Skeletal muscle tissue (tissue), 4 donors: Measurements from ENCODE around the gene CHMP3. TPM values are rescaled to one million over a fixed set of nuclear protein-coding genes. Genes with fewer than 3 reads are reported as not detected.

Experiments
- H3K27ac ChIP-seq: one replicate; pipeline ENCODE4 v1.7.0; 2013; ENCODE audit warnings: mild to moderate bottlenecking, low read depth, low read length, inconsistent platforms
- H3K27me3 ChIP-seq, 3 donors: one replicate each; pipeline ENCODE4 v1.7.0; 2013; ENCODE audit warnings: low read length in 3 of 3; ENCODE audit not compliant: control insufficient read depth in 3 of 3, insufficient read depth in 3 of 3
- H3K36me3 ChIP-seq, 3 donors: one replicate each; pipeline ENCODE4 v1.7.0; 2013; ENCODE audit warnings: low read length in 3 of 3; ENCODE audit not compliant: control insufficient read depth in 3 of 3, insufficient read depth in 3 of 3
- H3K4me1 ChIP-seq, 3 donors: one replicate each; pipeline ENCODE4 v1.7.0; 2013; ENCODE audit warnings: low read length in 3 of 3, mild to moderate bottlenecking in 3 of 3; ENCODE audit not compliant: control insufficient read depth in 3 of 3, insufficient read depth in 3 of 3
- H3K4me3 ChIP-seq, 3 donors: one replicate each; pipeline ENCODE4 v1.7.0; 2013; ENCODE audit warnings: low read length in 3 of 3
- H3K9ac ChIP-seq, 3 donors: one replicate each; pipeline ENCODE4 v1.7.0; 2013; ENCODE audit warnings: low read length in 3 of 3, mild to moderate bottlenecking in 3 of 3, moderate library complexity in 2 of 3, low read depth in 1 of 3
- H3K9me3 ChIP-seq, 3 donors: one replicate each; pipeline ENCODE4 v1.7.0; 2013; ENCODE audit warnings: low read length in 3 of 3; ENCODE audit not compliant: control insufficient read depth in 3 of 3
- total RNA-seq: library from RNA; depleted of rRNA; stranded (reverse); fragments of >200 nt; gene quantifications from one replicate; pipeline ENCODE4 v1.2.3, GENCODE V29; 2014
- donor health status: Osteomylitis.

CHMP3 gene
- total RNA-seq, 1 donor from 2014 or later = 42.8 TPM

- Histone ChIP-seq H3K4me1 (peaks cover 11 to 29% (median 23%) of the 10 kb centered on the region in 3 donors), H3K4me3 (no peak overlapping the region), H3K9me3 (no peaks in the 10 kb centered on the region), H3K27me3 (no peaks in the 10 kb centered on the region), H3K27ac (peak overlapping the region; percentile 36), H3K36me3 (peaks cover 8 to 42% (median 40%) of the 10 kb centered on the region in 3 donors), H3K9ac (no peak overlapping the region)
Measured at GRCh38 chr2:86492048-86492453, 71.2 kb downstream of the CHMP3 start.

- Histone ChIP-seq H3K36me3 (peaks cover 11 to 51% (median 49%) of the 10 kb centered on the region in 3 donors), H3K4me1 (peaks cover 11 to 29% (median 23%) of the 10 kb centered on the region in 3 donors), H3K27me3 (no peaks in the 10 kb centered on the region), H3K27ac (peak overlapping the region; percentile 15), H3K4me3 (no peak overlapping the region), H3K9me3 (no peaks in the 10 kb centered on the region), H3K9ac (no peak overlapping the region)
Measured at GRCh38 chr2:86491088-86491487, 72.2 kb downstream of the CHMP3 start.

- Histone ChIP-seq H3K9me3 (no peaks in the 10 kb centered on the region), H3K4me3 (no peak overlapping the region), H3K9ac (no peak overlapping the region), H3K27ac (peak overlapping the region; percentile 15), H3K27me3 (no peaks in the 10 kb centered on the region), H3K4me1 (peaks cover 11 to 29% (median 23%) of the 10 kb centered on the region in 3 donors), H3K36me3 (peaks cover 16 to 58% (median 57%) of the 10 kb centered on the region in 3 donors)
Measured at GRCh38 chr2:86490245-86490644, 73.0 kb downstream of the CHMP3 start.

- Histone ChIP-seq H3K4me3 (no peak overlapping the region), H3K27me3 (no peaks in the 10 kb centered on the region), H3K27ac (no peak overlapping the region), H3K4me1 (peaks cover 11 to 29% (median 23%) of the 10 kb centered on the region in 3 donors), H3K9ac (no peak overlapping the region), H3K36me3 (peaks cover 19 to 63% (median 61%) of the 10 kb centered on the region in 3 donors), H3K9me3 (no peaks in the 10 kb centered on the region)
Measured at GRCh38 chr2:86489542-86489941, 73.7 kb downstream of the CHMP3 start.

GRCh38 chr2:86488561-86489250 lies 74.5 kb downstream of the CHMP3 start:
- H3K27me3 ChIP-seq = no peaks in the 10 kb centered on the region
- no peak overlapping the region for H3K27ac ChIP-seq
- peaks cover 11 to 29% (median 23%) of the 10 kb centered on the region in 3 donors for H3K4me1 ChIP-seq
- no peak overlapping the region for H3K9ac ChIP-seq
- no peaks in the 10 kb centered on the region for H3K9me3 ChIP-seq
- peaks cover 26 to 71% (median 70%) of the 10 kb centered on the region in 3 donors for H3K36me3 ChIP-seq
- no peak overlapping the region for H3K4me3 ChIP-seq

GRCh38 chr2:86487062-86487461 lies 76.2 kb downstream of the CHMP3 start:
- peaks cover 40 to 84% (median 80%) of the 10 kb centered on the region in 3 donors for H3K36me3 ChIP-seq
- no peak overlapping the region for H3K9ac ChIP-seq
- no peak overlapping the region for H3K4me3 ChIP-seq
- H3K9me3 ChIP-seq = no peaks in the 10 kb centered on the region
- H3K27ac ChIP-seq = no peak overlapping the region
- no peaks in the 10 kb centered on the region for H3K27me3 ChIP-seq
- H3K4me1 ChIP-seq = peaks cover 10 to 24% (median 19%) of the 10 kb centered on the region in 3 donors

GRCh38 chr2:86485802-86486201 lies 77.4 kb downstream of the CHMP3 start:
- Histone ChIP-seq H3K9ac (no peak overlapping the region), H3K27ac (no peak overlapping the region), H3K27me3 (no peaks in the 10 kb centered on the region), H3K4me1 (peaks cover 6 to 14% (median 10%) of the 10 kb centered on the region in 3 donors), H3K4me3 (no peak overlapping the region), H3K9me3 (no peaks in the 10 kb centered on the region), H3K36me3 (peaks cover 44 to 84% (median 78%) of the 10 kb centered on the region in 3 donors)

GRCh38 chr2:86485103-86485502 lies 78.1 kb downstream of the CHMP3 start:
- Histone ChIP-seq H3K4me1 (peaks cover 4 to 8% (median 6%) of the 10 kb centered on the region in 3 donors), H3K4me3 (no peak overlapping the region), H3K27me3 (no peaks in the 10 kb centered on the region), H3K36me3 (peaks cover 51 to 81% (median 76%) of the 10 kb centered on the region in 3 donors), H3K9me3 (no peaks in the 10 kb centered on the region), H3K9ac (no peak overlapping the region), H3K27ac (no peak overlapping the region)

GRCh38 chr2:86484385-86484784 lies 78.9 kb downstream of the CHMP3 start:
- peaks cover 1 to 4% (median 3%) of the 10 kb centered on the region in 3 donors for H3K4me1 ChIP-seq
- no peaks in the 10 kb centered on the region for H3K27me3 ChIP-seq
- no peak overlapping the region for H3K27ac ChIP-seq
- no peak overlapping the region for H3K9ac ChIP-seq
- H3K4me3 ChIP-seq = no peak overlapping the region
- H3K9me3 ChIP-seq = no peaks in the 10 kb centered on the region
- H3K36me3 ChIP-seq = peaks cover 55 to 86% (median 70%) of the 10 kb centered on the region in 3 donors

GRCh38 chr2:86482034-86482433 lies 81.2 kb downstream of the CHMP3 start:
- no peak overlapping the region for H3K27ac ChIP-seq
- no peaks in the 10 kb centered on the region for H3K27me3 ChIP-seq
- peaks cover 0 to 6% (median 3%) of the 10 kb centered on the region in 3 donors for H3K4me1 ChIP-seq
- no peaks in the 10 kb centered on the region for H3K9me3 ChIP-seq
- no peak overlapping the region for H3K9ac ChIP-seq
- peaks cover 58 to 84% (median 75%) of the 10 kb centered on the region in 3 donors for H3K36me3 ChIP-seq
- no peak overlapping the region for H3K4me3 ChIP-seq
